SH-SY5Y (cell line): ENCODE data around the gene BEGAIN.

Source experiments
- GATA2 ChIP-seq: IDR thresholded peaks from 2 replicates; pipeline ENCODE4 v1.6.1; 2011; ENCODE audit warnings: mild to moderate bottlenecking, low read depth, low read length
- GATA3 ChIP-seq: IDR thresholded peaks from 2 replicates; pipeline ENCODE4 v1.6.1; 2011; ENCODE audit warnings: low read depth, mild to moderate bottlenecking, low read length, moderate library complexity

- TF ChIP-seq GATA2 (no peak), GATA3 (no peak)
Measured at GRCh38 chr14:100588671-100589070, 1.5 kb upstream of the BEGAIN start.
